HUES64 (cell line): ENCODE results near the gene TLNRD1.

Experiments
- H3K27ac ChIP-seq: 2 replicates; pipeline ENCODE4 v1.7.0; 2013; ENCODE audit warnings: low read depth, low read length, inconsistent platforms
- H3K27me3 ChIP-seq: 2 replicates; pipeline ENCODE4 v1.6.1; 2013; ENCODE audit warnings: mild to moderate bottlenecking, low read length; ENCODE audit not compliant: insufficient read depth
- H3K36me3 ChIP-seq: 2 replicates; pipeline ENCODE4 v1.6.1; 2013; ENCODE audit warnings: mild to moderate bottlenecking, low read length; ENCODE audit not compliant: insufficient read depth
- H3K4me1 ChIP-seq: 2 replicates; pipeline ENCODE4 v1.6.1; 2013; ENCODE audit warnings: mild to moderate bottlenecking, low read length, moderate library complexity; ENCODE audit not compliant: insufficient read depth
- H3K4me3 ChIP-seq: 2 replicates; pipeline ENCODE4 v1.5.1; 2013; ENCODE audit warnings: mild to moderate bottlenecking, low read length, moderate library complexity
- H3K9ac ChIP-seq: 2 replicates; pipeline ENCODE4 v1.6.1; 2013; ENCODE audit warnings: mild to moderate bottlenecking, low read depth, low read length
- H3K9me3 ChIP-seq: 2 replicates; pipeline ENCODE4 v1.6.1; 2013; ENCODE audit warnings: low read depth, low read length; ENCODE audit not compliant: insufficient read depth
- WGBS: fragments of 150-250, 120-280 bp; methylation state at CpG from one replicate; pipeline ENCODE4 v1.1.7; 2013; ENCODE audit warnings: missing lambda C conversion rate; 5-methylcytosine and 5-hydroxymethylcytosine counted together

Gene TLNRD1

DNA sequence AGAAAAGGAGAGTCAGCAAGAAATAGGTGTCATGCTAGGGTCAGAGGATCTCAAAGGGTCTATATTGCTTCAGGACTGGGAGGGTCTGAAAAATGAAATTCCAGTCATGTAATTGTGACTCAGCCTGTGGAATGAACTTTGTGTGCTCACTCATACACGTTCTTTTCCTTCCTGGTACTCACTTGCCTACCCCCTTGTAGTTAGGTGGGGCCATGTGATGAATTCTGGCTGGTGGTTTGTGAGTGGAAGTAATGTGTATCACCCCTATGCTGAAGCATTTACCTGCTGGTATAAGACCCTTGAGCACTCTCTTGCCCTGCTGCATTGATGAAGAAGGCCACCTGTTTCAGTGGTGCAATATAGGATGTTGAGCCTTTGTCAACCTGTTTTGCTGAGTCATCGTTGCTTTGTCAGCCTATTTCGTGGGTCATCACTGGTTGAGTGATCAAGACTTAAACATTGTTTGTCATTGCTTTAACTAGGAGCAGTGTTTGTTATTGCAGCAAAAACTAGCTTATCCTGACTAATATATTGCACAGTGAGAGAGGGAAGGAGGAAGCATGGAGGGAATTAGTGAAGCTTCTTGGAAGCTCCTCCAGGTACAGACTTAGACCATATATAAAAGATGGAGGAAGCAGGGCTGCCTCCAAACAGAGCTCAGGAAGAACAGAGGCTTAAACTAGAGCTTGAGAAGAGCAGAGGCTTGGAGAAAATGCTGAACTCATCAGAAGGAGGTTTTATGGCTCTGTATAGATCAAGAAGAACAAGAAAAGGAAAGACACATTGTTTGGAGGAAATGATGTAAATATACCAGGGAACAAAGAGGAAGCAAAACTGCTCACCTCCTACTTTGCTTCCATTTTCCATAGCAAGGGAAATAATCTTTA is 28.9 kb downstream of the TLNRD1 start:
- 88% methylated on average over 3 of the region's 3 CpGs for WGBS
- no peaks in the 10 kb centered on the region; the same call in 1 of the 2 replicates for H3K9me3 ChIP-seq
- no peak overlapping the region for H3K9ac ChIP-seq
- peaks cover 9% of the 10 kb centered on the region for H3K4me1 ChIP-seq
- H3K27me3 ChIP-seq = no peaks in the 10 kb centered on the region
- H3K4me3 ChIP-seq = no peak overlapping the region
- H3K36me3 ChIP-seq = no peaks in the 10 kb centered on the region
- H3K27ac ChIP-seq = no peak overlapping the region

DNA sequence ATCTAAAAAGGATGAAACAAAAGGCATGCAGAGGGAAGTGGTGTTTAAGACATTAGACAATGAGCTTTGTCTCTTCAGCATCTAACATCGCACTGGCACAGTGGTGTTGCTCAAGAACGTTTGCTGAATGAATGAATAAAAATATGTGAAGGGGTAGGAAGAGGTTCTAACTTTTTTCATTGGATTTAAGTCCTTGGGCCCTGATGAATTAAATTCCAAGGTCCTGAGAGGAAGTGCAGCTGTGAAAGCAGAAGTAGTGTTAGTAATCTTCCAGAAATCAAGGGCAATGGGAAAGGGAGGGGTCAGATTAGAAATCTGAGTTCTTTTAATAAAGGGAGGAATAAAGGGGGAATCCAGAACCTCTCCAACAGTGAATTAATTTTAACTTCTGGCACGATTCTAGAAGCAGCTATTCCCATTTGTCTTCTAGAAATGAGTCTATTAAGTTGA is 29.6 kb downstream of the TLNRD1 start:
- no peaks in the 10 kb centered on the region; the same call in 1 of the 2 replicates for H3K9me3 ChIP-seq
- H3K36me3 ChIP-seq = no peaks in the 10 kb centered on the region
- H3K9ac ChIP-seq = no peak overlapping the region
- 93% methylated on average over 3 of the region's 3 CpGs for WGBS
- H3K4me1 ChIP-seq = peaks cover 7% of the 10 kb centered on the region; the same call in 1 of the 2 replicates
- no peak overlapping the region for H3K27ac ChIP-seq
- no peak overlapping the region for H3K4me3 ChIP-seq
- no peaks in the 10 kb centered on the region for H3K27me3 ChIP-seq

DNA sequence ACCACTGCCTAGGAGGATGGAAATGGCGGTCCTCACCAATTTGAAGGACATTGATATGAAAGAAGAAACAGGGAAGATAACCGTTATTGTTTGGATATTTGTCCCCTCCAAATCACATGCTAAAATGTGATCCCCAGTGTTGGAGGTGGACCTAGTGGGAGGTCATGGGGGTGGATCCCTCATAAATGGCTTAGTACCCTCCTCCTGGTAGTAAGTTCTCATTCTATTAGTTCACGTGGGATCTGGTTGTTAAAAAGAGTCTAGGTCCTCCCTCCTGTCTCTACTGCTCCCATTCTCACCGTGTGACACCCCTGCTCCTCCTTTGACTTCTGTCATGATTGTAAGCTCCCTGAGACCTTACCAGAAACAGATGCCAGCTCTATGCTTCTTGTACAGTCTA is 30.5 kb downstream of the TLNRD1 start:
- Histone ChIP-seq H3K27ac (no peak overlapping the region), H3K4me1 (peaks cover 7% of the 10 kb centered on the region; the same call in 1 of the 2 replicates), H3K9me3 (no peaks in the 10 kb centered on the region; the same call in 1 of the 2 replicates), H3K36me3 (no peaks in the 10 kb centered on the region), H3K9ac (no peak overlapping the region), H3K27me3 (no peaks in the 10 kb centered on the region), H3K4me3 (no peak overlapping the region)
- WGBS = 89% methylated on average over 4 of the region's 4 CpGs

DNA sequence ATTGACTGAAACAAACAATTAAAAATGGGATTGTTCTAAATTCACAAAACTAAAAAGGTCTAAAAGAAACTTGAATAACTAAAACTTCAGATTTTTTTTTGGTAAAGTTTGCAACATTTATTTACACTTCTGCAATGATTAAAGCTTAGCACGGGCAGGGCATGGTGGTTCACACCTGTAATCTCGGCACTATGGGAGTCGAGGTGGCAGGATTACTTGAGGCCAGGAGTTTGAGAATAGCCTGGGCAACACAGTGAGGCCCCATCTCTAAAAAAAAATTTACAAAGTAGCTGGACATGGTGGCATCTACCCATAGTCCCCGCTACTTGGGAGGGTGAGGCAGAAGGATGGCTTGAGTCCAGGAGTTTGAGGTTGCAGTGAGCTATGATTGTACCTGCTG is 31.6 kb downstream of the TLNRD1 start:
- Histone ChIP-seq H3K27ac (no peak overlapping the region), H3K9ac (no peak overlapping the region), H3K9me3 (no peaks in the 10 kb centered on the region; the same call in 1 of the 2 replicates), H3K4me1 (peaks cover 7% of the 10 kb centered on the region; the same call in 1 of the 2 replicates), H3K4me3 (no peak overlapping the region), H3K36me3 (no peaks in the 10 kb centered on the region), H3K27me3 (no peaks in the 10 kb centered on the region)
- 94% methylated on average over 4 of the region's 4 CpGs for WGBS

DNA sequence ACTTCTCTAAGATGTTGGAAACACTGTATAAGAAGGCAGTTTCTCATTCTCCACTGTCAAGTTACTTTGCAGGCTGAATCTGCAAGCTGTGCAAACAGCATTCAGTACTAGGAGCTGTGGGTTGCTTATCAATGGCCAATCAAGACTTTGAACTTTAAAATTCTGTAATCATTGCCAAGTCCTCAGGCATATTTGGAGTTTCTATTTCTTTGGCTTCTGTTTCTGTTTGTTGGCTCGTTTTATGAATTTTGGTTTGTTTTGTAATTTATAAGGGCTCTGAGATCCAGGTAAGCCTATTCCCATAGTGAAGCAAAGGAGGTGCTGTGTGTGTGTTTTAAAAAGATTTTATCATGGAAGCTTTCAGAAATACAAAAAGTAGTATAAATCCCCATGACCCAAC is 32.1 kb downstream of the TLNRD1 start:
- 81% methylated on average over 1 of the region's 1 CpG for WGBS
- Histone ChIP-seq H3K9ac (no peak overlapping the region), H3K27me3 (no peaks in the 10 kb centered on the region), H3K4me3 (no peak overlapping the region), H3K4me1 (peaks cover 7% of the 10 kb centered on the region; the same call in 1 of the 2 replicates), H3K27ac (no peak overlapping the region), H3K9me3 (no peaks in the 10 kb centered on the region; the same call in 1 of the 2 replicates), H3K36me3 (no peaks in the 10 kb centered on the region)

DNA sequence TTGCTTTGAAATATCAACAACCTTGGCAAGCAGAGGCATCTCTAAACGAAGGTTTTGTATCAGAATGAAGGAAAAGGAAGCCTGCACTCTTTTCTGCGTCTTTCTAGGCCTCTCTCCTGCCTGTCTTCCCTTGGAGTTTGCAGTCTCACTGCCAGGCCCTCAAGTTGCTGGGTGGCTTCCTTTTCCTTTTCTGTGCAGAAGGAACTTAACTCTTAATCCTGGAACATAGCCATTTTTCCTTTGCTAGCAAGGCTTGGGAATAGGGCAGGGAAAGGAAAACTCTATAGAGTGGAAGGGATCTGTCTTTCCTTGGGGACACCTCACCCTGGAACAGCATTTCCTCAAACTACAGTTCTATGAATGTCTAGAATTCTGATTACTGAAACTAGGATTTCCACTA is 32.8 kb downstream of the TLNRD1 start:
- H3K27ac ChIP-seq = no peak overlapping the region
- H3K4me1 ChIP-seq = peaks cover 5% of the 10 kb centered on the region; the same call in 1 of the 2 replicates
- no peak overlapping the region for H3K4me3 ChIP-seq
- H3K36me3 ChIP-seq = no peaks in the 10 kb centered on the region
- WGBS = 76% methylated on average over 2 of the region's 2 CpGs
- no peak overlapping the region for H3K9ac ChIP-seq
- H3K9me3 ChIP-seq = no peaks in the 10 kb centered on the region; the same call in 1 of the 2 replicates
- no peaks in the 10 kb centered on the region for H3K27me3 ChIP-seq

DNA sequence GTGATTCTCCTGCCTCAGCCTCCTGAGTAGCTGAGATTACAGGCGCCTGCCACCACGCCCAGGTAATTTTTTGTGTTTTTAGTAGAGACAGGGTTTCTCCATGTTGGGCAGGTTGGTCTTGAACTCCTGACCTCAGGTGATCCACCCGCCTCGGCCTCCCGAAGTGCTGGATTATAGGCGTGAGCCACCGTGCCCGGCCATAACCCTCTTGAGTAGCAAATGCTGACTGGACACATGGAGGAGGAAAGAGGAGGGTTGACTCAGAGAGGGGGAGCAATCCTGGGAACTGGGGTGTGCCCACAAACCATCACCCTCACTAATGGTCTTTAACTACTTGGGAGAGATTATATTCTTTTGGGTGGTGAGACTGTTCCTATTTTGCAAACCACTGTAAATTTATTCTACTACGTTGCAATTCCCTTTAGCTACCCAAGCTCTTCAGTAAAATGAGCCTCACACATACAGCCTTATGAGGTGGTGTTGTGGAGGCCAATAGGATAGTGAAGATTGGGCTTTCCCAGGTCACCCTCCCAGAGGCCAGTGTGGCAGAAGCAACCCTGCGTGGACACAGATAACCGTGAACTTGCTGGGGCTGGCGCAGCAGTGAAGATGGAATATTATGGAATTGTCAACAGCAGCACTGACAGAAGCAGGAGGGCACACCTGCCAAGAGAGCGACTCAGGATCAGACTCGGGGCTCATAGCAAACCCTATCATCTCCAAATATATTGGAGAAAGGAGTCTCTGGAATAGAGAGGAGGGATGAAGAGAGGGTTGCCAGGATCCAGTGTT is 37.4 kb downstream of the TLNRD1 start:
- no peak overlapping the region for H3K27ac ChIP-seq
- WGBS = 91% methylated on average over 11 of the region's 14 CpGs

DNA sequence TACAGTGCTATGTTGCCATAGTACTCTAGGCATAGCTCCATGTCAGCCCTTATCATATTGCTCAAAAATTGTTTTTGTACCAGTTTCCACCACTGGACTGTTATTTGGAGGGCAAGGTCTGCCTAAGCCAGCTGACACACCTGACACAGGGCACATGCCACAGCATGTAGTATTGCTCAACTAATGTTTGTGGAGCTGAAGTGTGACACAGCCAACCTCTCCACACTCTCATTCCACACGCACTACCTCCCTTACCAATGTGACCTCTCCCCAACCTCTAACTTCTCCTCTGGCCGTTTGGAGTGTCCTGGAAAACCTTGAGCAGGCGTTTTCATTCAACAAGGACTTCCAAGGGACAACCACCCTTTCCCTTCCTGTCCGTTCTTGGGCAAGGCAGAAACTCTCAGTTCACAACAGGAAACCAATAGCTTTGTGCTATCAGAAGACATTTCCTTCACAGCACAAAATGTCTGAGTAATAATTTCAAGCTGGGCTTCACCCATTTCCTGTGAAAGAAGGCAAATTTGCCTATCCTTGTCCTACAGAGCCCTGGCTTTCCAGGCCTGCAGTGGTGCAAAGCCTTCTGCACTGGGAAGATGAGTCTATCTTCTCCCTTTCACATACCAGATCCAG is 38.4 kb downstream of the TLNRD1 start:
- H3K4me1 ChIP-seq = no peaks in the 10 kb centered on the region

More for the DNA sequence above, 37.4 kb downstream of the TLNRD1 start:
- Histone ChIP-seq H3K9ac (no peak overlapping the region), H3K4me1 (no peaks in the 10 kb centered on the region), H3K4me3 (no peak overlapping the region), H3K27me3 (no peaks in the 10 kb centered on the region), H3K9me3 (no peaks in the 10 kb centered on the region), H3K36me3 (no peaks in the 10 kb centered on the region)

DNA sequence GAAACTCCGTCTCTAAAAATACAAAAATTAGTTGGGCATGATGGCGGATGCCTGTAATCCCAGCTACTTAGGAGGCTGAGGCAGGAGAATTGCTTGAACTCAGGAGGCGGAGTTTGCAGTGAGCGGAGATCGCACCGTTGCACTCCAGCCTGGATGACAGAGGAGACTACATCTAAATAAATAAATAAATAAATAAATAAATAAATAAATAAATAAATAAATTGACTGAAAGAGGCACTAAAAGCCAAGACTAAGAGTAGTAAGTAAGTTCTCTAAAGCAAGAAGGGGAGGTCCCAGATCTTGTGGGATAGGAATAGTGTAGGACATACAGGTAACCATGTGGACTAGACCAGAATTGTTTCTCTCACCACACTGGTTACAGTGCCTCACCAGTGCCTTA is 40.0 kb downstream of the TLNRD1 start:
- no peak overlapping the region for H3K27ac ChIP-seq
- H3K27me3 ChIP-seq = no peaks in the 10 kb centered on the region
- H3K9ac ChIP-seq = no peak overlapping the region
- 58% methylated on average over 3 of the region's 6 CpGs for whole genome bisulfite sequencing
- no peaks in the 10 kb centered on the region for H3K36me3 ChIP-seq
- no peaks in the 10 kb centered on the region for H3K4me1 ChIP-seq
- no peaks in the 10 kb centered on the region for H3K9me3 ChIP-seq
- H3K4me3 ChIP-seq = no peak overlapping the region

More for the DNA sequence above, 38.4 kb downstream of the TLNRD1 start:
- Histone ChIP-seq H3K27ac (no peak overlapping the region), H3K4me3 (no peak overlapping the region), H3K9me3 (no peaks in the 10 kb centered on the region), H3K9ac (no peak overlapping the region), H3K36me3 (no peaks in the 10 kb centered on the region), H3K27me3 (no peaks in the 10 kb centered on the region)
- WGBS = 84% methylated on average over 4 of the region's 4 CpGs

DNA sequence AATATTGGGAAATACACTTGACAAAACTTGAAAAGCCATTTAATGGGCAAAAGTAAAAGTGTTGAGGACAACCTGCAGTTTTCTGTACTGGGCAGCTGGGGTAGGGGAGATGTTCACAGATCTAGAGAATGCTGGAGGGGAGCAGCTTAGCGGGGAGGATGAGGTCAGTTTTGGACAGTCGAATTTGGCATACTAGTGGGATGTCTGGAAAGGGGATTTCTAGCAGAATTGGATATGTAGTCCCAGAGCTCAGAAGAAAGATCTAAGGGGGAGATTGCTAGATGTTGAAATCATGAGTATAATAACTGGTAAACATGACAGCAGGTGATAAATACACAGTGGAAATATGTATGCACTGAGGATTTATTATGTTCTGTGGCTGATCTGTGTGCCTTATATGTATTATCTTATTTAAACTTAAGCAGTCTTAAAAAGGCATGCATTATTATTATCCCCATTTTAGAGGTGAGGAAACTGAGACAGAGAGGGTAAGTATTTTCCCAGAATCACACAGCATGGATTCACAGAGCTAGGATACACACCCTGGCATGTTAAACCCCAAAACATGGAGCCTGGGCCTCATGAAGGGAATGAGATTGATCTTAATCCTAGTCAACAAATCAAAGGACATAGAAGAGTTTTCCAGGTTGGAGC is 42.7 kb downstream of the TLNRD1 start:
- Histone ChIP-seq H3K4me3 (no peak overlapping the region), H3K9ac (no peak overlapping the region), H3K9me3 (no peaks in the 10 kb centered on the region), H3K36me3 (no peaks in the 10 kb centered on the region), H3K27ac (no peak overlapping the region), H3K4me1 (no peaks in the 10 kb centered on the region), H3K27me3 (no peaks in the 10 kb centered on the region)
- WGBS = 91% methylated on average over 2 of the region's 2 CpGs
